HepG2 (cell line): ENCODE data around the gene RRAS. TPM values are rescaled to one million over a fixed set of nuclear protein-coding genes. Genes with fewer than 3 reads are reported as not detected.
A peak's percentile ranks its signal among the peaks of the same experiment; 100 is the strongest.

Source experiments
- ATF1 ChIP-seq: IDR thresholded peaks from 2 replicates; pipeline ENCODE4 v1.6.1; 2016; ENCODE audit warnings: mild to moderate bottlenecking, control low read depth
- EED ChIP-seq: sonication (generic); formaldehyde crosslinking; IDR thresholded peaks from 2 replicates; pipeline ENCODE4 v1.5.0; 2020; ENCODE audit warnings: mild to moderate bottlenecking, missing genetic modification reagents
- KLF16 ChIP-seq, 2 experiments: sonication (generic) in 1 of 2; formaldehyde crosslinking in 1 of 2; IDR thresholded peaks; 2 replicates each; pipeline versions ENCODE4 v1.6.1 to v1.8.0; 2016 to 2023; ENCODE audit warnings: missing genetic modification reagents in 2 of 2, missing compliant biosample characterization in 1 of 2
- MED13 ChIP-seq: sonication (generic); formaldehyde crosslinking; IDR thresholded peaks from 2 replicates; pipeline ENCODE4 v1.5.0; 2020; ENCODE audit warnings: missing genetic modification reagents
- MTA1 ChIP-seq: sonication (generic); formaldehyde crosslinking; IDR thresholded peaks from 2 replicates; pipeline ENCODE4 v1.4.0; 2020; ENCODE audit warnings: missing genetic modification reagents, mild to moderate bottlenecking, borderline replicate concordance
- POGZ ChIP-seq: sonication (generic); formaldehyde crosslinking; IDR thresholded peaks from 2 replicates; pipeline ENCODE4 v1.4.0; 2020; ENCODE audit warnings: mild to moderate bottlenecking, missing genetic modification reagents
- RCOR2 ChIP-seq: IDR thresholded peaks from 2 replicates; pipeline ENCODE4 v1.6.1; 2016; ENCODE audit warnings: missing biosample characterization, missing genetic modification reagents
- REPIN1 ChIP-seq: sonication (generic); formaldehyde crosslinking; IDR thresholded peaks from 2 replicates; pipeline ENCODE4 v1.8.0; 2022; ENCODE audit warnings: missing genetic modification reagents, low read depth, mild to moderate bottlenecking, borderline replicate concordance
- RFX5 ChIP-seq: IDR thresholded peaks from 2 replicates; pipeline ENCODE4 v1.6.1; 2011; ENCODE audit warnings: low read depth, low read length, improper control_type of control experiment
- TSC22D2 ChIP-seq: sonication (generic); formaldehyde crosslinking; IDR thresholded peaks from 2 replicates; pipeline ENCODE4 v1.5.1; 2020; ENCODE audit warnings: missing genetic modification reagents, mild to moderate bottlenecking, borderline replicate concordance
- ZBTB42 ChIP-seq: sonication (generic); formaldehyde crosslinking; IDR thresholded peaks from 2 replicates; pipeline ENCODE4 v1.5.0; 2020; ENCODE audit warnings: mild to moderate bottlenecking, missing genetic modification reagents
- ZFAT ChIP-seq: sonication (generic); formaldehyde crosslinking; conservative IDR thresholded peaks from 2 replicates; pipeline ENCODE4 v1.8.1; 2023; ENCODE audit warnings: missing genetic modification reagents, inconsistent platforms
- ZNF326 ChIP-seq: sonication (generic); formaldehyde crosslinking; IDR thresholded peaks from 2 replicates; pipeline ENCODE4 v1.4.0; 2020; ENCODE audit warnings: missing genetic modification reagents, borderline replicate concordance
- ZNF569 ChIP-seq: sonication (generic); formaldehyde crosslinking; IDR thresholded peaks from 2 replicates; pipeline ENCODE4 v1.5.0; 2020; ENCODE audit warnings: mild to moderate bottlenecking, missing genetic modification reagents, moderate library complexity, borderline replicate concordance
- ZNF615 ChIP-seq: sonication (generic); formaldehyde crosslinking; IDR thresholded peaks from 2 replicates; pipeline ENCODE4 v1.5.0; 2020; ENCODE audit warnings: mild to moderate bottlenecking, missing genetic modification reagents, borderline replicate concordance
- ZNF678 ChIP-seq: sonication (generic); formaldehyde crosslinking; IDR thresholded peaks from 2 replicates; pipeline ENCODE4 v1.4.0; 2020; ENCODE audit warnings: mild to moderate bottlenecking, missing genetic modification reagents
- ZNF773 ChIP-seq: sonication (generic); formaldehyde crosslinking; IDR thresholded peaks from 2 replicates; pipeline ENCODE4 v1.4.0; 2020; ENCODE audit warnings: missing genetic modification reagents, borderline replicate concordance
- ZSCAN25 ChIP-seq: sonication (generic); formaldehyde crosslinking; IDR thresholded peaks from 2 replicates; pipeline ENCODE4 v1.8.0; 2022; ENCODE audit warnings: mild to moderate bottlenecking, missing genetic modification reagents
- polyA plus RNA-seq, 8 experiments: library from polyadenylated mRNA; depleted of rRNA in 3 of 8; stranded (reverse) in 7 of 8; unstranded in 1 of 8; fragments of >200 nt; fragmentation: Illumina TruSeq in 4 of 8; extraction: Trizol in 4 of 8; gene quantifications; 2 replicates each; pipeline versions ENCODE4 v1.2.1 to v1.2.3, GENCODE V29; 2011 to 2016; ENCODE audit warnings: low read depth in 4 of 8, missing spikeins in 1 of 8, mixed read lengths in 1 of 8; ENCODE audit not compliant: insufficient read depth in 1 of 8
- total RNA-seq, 5 experiments: library from RNA; depleted of rRNA; stranded (reverse); fragments of >200 nt; fragmentation: Illumina TruSeq; extraction: Trizol; gene quantifications; 2 replicates each; pipeline ENCODE4 v1.2.3, GENCODE V29; 2016; ENCODE audit warnings: low read depth in 1 of 5
- TF ChIP-seq, protein P1 (sequence below): sonication (generic); formaldehyde crosslinking; IDR thresholded peaks from 2 replicates; pipeline ENCODE4 v1.4.0; 2020; ENCODE audit warnings: missing genetic modification reagents, borderline replicate concordance
- TF ChIP-seq, protein P2 (sequence below): sonication (generic); formaldehyde crosslinking; IDR thresholded peaks from 2 replicates; pipeline ENCODE4 v1.4.0; 2020; ENCODE audit warnings: mild to moderate bottlenecking, missing genetic modification reagents
- TF ChIP-seq, protein P3 (sequence below), 2 experiments: sonication (generic) in 1 of 2; formaldehyde crosslinking in 1 of 2; IDR thresholded peaks; 2 replicates each; pipeline versions ENCODE4 v1.4.0 to v1.6.1; 2016 to 2020; ENCODE audit warnings: borderline replicate concordance in 1 of 2, low read depth in 1 of 2, mild to moderate bottlenecking in 1 of 2, missing genetic modification reagents in 1 of 2

Gene RRAS
- total and polyA plus RNA-seq, 2 of the 13 experiments (the other 11 are each of a cell fraction or from before 2014, with no cell fraction given), result 1.5 to 12.0 TPM

DNA sequence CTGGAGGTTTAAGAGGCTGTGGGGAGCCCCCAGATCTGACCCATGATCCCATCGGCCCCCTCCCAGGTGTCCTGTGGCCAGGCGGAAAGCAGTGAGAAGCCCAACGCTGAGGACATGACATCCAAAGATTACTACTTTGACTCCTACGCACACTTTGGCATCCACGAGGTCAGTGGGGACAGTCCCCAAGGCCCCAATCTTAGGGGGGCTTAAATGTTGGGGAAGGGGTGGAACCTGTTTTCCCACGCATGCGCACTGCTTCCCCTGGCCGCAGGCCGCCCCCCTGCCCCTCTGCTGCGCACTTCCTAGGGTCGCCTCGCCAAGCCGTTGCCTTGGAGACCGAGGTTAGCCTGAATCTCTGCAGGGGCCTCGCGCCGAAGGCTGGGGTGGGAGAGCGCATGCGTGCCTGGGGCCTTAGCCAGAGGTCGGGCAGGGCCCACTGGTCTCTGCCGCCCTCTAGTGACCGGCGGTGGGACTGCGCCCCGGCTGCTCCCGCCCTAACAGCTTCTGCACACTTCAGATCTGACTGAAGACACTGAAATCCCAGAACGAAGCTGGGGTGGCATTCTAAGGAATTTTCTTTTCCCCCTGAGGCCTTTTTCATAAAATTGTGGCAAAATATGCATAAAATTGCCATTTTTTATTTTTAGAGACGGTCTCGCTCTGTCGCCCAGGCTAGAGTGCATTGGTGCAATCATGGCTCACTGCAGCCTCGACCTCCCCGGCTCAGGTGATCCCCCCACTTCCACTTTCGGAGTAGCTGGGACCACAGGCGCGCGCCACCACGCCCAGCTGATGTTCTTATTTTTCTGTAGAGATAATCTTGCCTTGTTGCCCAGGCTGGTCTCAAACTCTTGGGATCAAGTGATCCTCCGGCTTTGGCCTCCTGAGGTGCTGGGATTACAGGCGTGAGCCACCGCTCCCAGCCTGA, 40.7 kb upstream of the RRAS start (continued):
- TF ChIP-seq, protein P1, sequence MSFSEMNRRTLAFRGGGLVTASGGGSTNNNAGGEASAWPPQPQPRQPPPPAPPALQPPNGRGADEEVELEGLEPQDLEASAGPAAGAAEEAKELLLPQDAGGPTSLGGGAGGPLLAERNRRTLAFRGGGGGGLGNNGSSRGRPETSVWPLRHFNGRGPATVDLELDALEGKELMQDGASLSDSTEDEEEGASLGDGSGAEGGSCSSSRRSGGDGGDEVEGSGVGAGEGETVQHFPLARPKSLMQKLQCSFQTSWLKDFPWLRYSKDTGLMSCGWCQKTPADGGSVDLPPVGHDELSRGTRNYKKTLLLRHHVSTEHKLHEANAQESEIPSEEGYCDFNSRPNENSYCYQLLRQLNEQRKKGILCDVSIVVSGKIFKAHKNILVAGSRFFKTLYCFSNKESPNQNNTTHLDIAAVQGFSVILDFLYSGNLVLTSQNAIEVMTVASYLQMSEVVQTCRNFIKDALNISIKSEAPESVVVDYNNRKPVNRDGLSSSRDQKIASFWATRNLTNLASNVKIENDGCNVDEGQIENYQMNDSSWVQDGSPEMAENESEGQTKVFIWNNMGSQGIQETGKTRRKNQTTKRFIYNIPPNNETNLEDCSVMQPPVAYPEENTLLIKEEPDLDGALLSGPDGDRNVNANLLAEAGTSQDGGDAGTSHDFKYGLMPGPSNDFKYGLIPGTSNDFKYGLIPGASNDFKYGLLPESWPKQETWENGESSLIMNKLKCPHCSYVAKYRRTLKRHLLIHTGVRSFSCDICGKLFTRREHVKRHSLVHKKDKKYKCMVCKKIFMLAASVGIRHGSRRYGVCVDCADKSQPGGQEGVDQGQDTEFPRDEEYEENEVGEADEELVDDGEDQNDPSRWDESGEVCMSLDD (CRISPR knock-in tag), result no peak
- TF ChIP-seq ZNF773 (CRISPR knock-in tag) (no peak), REPIN1 (CRISPR knock-in tag) (no peak), RFX5 (no peak), MED13 (CRISPR knock-in tag) (no peak), ZNF615 (CRISPR knock-in tag) (no peak), POGZ (no peak), TSC22D2 (CRISPR knock-in tag) (no peak), ZBTB42 (CRISPR knock-in tag) (no peak), RCOR2 (CRISPR knock-in tag) (no peak), ATF1 (CRISPR knock-in tag) (no peak), ZNF678 (CRISPR knock-in tag) (no peak), MTA1 (no peak), EED (CRISPR knock-in tag) (no peak), ZNF326 (CRISPR knock-in tag) (no peak), ZSCAN25 (CRISPR knock-in tag) (no peak), ZFAT (no peak), KLF16 (CRISPR knock-in tag; IDR thresholded peaks at IDR 0.05) (0 out of 4 replicates have a peak, but pooled peaks of 1 of the 2 experiments have one; percentile 30), ZNF569 (CRISPR knock-in tag) (no peak)
- TF ChIP-seq, protein P2, sequence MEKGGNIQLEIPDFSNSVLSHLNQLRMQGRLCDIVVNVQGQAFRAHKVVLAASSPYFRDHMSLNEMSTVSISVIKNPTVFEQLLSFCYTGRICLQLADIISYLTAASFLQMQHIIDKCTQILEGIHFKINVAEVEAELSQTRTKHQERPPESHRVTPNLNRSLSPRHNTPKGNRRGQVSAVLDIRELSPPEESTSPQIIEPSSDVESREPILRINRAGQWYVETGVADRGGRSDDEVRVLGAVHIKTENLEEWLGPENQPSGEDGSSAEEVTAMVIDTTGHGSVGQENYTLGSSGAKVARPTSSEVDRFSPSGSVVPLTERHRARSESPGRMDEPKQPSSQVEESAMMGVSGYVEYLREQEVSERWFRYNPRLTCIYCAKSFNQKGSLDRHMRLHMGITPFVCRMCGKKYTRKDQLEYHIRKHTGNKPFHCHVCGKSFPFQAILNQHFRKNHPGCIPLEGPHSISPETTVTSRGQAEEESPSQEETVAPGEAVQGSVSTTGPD (CRISPR knock-in tag), result no peak
- TF ChIP-seq, protein P3, sequence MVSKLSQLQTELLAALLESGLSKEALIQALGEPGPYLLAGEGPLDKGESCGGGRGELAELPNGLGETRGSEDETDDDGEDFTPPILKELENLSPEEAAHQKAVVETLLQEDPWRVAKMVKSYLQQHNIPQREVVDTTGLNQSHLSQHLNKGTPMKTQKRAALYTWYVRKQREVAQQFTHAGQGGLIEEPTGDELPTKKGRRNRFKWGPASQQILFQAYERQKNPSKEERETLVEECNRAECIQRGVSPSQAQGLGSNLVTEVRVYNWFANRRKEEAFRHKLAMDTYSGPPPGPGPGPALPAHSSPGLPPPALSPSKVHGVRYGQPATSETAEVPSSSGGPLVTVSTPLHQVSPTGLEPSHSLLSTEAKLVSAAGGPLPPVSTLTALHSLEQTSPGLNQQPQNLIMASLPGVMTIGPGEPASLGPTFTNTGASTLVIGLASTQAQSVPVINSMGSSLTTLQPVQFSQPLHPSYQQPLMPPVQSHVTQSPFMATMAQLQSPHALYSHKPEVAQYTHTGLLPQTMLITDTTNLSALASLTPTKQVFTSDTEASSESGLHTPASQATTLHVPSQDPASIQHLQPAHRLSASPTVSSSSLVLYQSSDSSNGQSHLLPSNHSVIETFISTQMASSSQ (IDR thresholded peaks at IDR 0.05; ENCODE audit: low read depth), result no peak
- TF ChIP-seq, protein P3 (CRISPR knock-in tag; IDR thresholded peaks at IDR 0.05; ENCODE audit: borderline replicate concordance), result 0 out of 2 replicates have a peak, but pooled peaks have one; percentile 23
